NCI-H82 treated with DMSO at 0.1 percent for 48 hours (cell line): ENCODE data around the gene CBLC.
A peak's percentile ranks its signal among the peaks of the same experiment; 100 is the strongest.

Experiments used
- DNase-seq: peaks from one replicate; lab custom pipeline; 2025; ENCODE audit not compliant: unreplicated experiment; lab: John Stamatoyannopoulos, UW

The CBLC gene

GRCh38 chr19:44777715-44778347 is at the start of gene CBLC:
CBLC (plus strand) TSS chr19:44777890; CDS start chr19:44777932, 42 bp downstream.
- DNase-seq = peak; percentile 35

- no peak for DNase-seq
These were observed 49.5 kb upstream of the CBLC start for GRCh38 chr19:44728178-44728577.

GRCh38 chr19:44729516-44730033 is 48.1 kb upstream of the CBLC start:
- DNase-seq = no peak

- no peak for DNase-seq
These were observed 46.6 kb upstream of the CBLC start for GRCh38 chr19:44731081-44731480.

- DNase-seq = no peak
These were observed 46.1 kb upstream of the CBLC start for GRCh38 chr19:44731622-44732021.

- DNase-seq = no peak
These were observed 45.3 kb upstream of the CBLC start for GRCh38 chr19:44732235-44733014.

GRCh38 chr19:44734357-44734756 is 43.3 kb upstream of the CBLC start:
- no peak for DNase-seq

GRCh38 chr19:44735011-44735410 is 42.7 kb upstream of the CBLC start:
- DNase-seq = no peak

- no peak for DNase-seq
These were observed 40.2 kb upstream of the CBLC start for GRCh38 chr19:44737238-44738071.

- no peak for DNase-seq
These were observed 39.6 kb upstream of the CBLC start for GRCh38 chr19:44738136-44738535.

GRCh38 chr19:44738603-44739558 is 38.8 kb upstream of the CBLC start:
- no peak for DNase-seq

GRCh38 chr19:44740351-44740824 is 37.3 kb upstream of the CBLC start:
- DNase-seq = no peak

- no peak for DNase-seq
These were observed 36.4 kb upstream of the CBLC start for GRCh38 chr19:44741258-44741731.

GRCh38 chr19:44741841-44742329 is 35.8 kb upstream of the CBLC start:
- DNase-seq = peak; percentile 32

GRCh38 chr19:44742330-44743061 is 35.2 kb upstream of the CBLC start:
- no peak for DNase-seq

GRCh38 chr19:44744871-44745332 is 32.8 kb upstream of the CBLC start:
- DNase-seq = no peak

- DNase-seq = no peak
These were observed 32.3 kb upstream of the CBLC start for GRCh38 chr19:44745341-44745831.

GRCh38 chr19:44745887-44746600 is 31.6 kb upstream of the CBLC start:
- DNase-seq = no peak
